ENCODE results near the gene CGNL1.

GRCh38 chr15:57541805-57542504 is 165.7 kb downstream of the CGNL1 start:
- TF ChIP-seq CTCF (IDR thresholded peaks at IDR 0.05) (peak; percentile 39 to 70 (median 62)), POLR2AphosphoS5 (IDR thresholded peaks at IDR 0.05) (no peak), POLR2A (IDR thresholded peaks at IDR 0.05) (no peak), EP300 (IDR thresholded peaks at IDR 0.05) (no peak)
